Measurements from ENCODE around the gene RUNX1.

Gene RUNX1

GRCh38 chr21:35037384-35037765 lies 11.7 kb downstream of the RUNX1 start:
- in situ Hi-C loops (cut with MboI; ENCODE audit: low sequenced_read_pairs): no loop called here

DNA sequence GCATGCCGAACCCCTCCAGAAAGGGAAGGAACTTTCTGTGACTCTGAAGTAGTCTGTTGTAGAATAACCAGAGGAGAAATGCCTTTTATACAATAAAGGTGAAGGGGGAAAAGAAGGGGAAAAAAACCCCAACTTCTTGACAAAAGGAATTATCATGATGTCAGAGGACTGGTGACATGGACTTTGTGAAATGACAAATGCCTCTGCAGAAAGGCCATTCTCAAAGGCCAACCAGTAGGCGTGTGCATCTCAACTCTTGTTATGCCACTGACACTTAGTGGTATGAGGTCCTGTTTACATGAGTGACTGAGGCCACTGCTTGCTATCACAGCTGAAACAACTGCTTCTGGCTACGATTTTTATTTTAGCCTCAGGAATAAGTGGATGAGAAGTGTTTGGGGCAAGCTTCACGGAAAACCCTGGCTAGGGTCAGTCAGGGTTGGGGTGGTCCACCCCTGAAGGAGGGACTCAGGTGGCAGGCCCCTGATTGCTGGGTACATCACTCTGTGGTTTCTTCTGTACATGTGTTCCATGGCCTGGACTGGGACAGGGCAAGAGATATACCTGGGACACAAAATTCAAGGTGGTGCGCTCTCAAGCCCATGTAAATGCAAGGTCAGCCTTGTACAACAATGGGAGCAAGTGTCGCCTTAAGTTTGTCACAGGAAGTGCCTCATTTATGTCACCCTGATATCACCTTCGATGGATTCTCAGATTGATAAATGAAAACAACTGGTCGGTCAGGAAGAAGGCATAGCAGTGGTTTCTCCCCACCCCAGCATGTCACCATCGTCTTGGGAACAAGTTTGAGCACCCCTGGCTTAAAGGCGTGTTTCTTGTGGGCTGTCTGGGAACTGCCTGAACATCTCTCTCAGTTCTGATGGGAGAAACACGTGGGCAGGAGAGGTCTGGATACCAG lies 12.4 kb downstream of the RUNX1 start:
- in situ Hi-C loops (cut with MboI; ENCODE audit: low sequenced_read_pairs): no loop called here

DNA sequence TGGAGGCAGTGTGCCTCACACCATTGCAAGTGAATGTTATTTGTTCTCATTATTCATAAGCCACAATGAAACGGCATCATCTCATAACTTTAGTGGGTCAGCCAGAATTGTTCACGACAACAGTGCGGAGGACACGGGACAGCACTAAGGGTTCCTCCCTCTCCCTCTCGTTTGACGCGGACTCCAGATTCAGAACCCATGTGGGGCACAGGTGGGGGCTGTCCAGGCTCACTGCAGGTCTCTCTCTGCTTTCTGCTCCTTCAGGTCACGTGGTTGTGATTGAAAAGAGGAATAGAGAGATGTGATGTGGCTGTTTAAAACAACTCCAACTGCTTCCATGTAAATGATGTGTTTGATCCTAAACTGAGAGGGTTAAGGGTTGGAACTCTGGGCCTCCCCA lies 13.5 kb downstream of the RUNX1 start:
- in situ Hi-C loops (cut with MboI; ENCODE audit: low sequenced_read_pairs): no loop called here

- in situ Hi-C loops (cut with MboI; ENCODE audit: low sequenced_read_pairs): no loop called here
These were observed 14.0 kb downstream of the RUNX1 start for GRCh38 chr21:35035116-35035515.

- in situ Hi-C loops (cut with MboI; ENCODE audit: low sequenced_read_pairs): no loop called here
These were observed 14.7 kb downstream of the RUNX1 start for GRCh38 chr21:35034203-35034926.

GRCh38 chr21:35032474-35033263 lies 16.4 kb downstream of the RUNX1 start:
- in situ Hi-C loops (cut with MboI; ENCODE audit: low sequenced_read_pairs): no loop called here

- in situ Hi-C loops (cut with MboI; ENCODE audit: low sequenced_read_pairs): no loop called here
These were observed 20.6 kb downstream of the RUNX1 start for GRCh38 chr21:35028451-35028978.

GRCh38 chr21:35027563-35028450 lies 21.3 kb downstream of the RUNX1 start:
- in situ Hi-C loops (cut with MboI; ENCODE audit: low sequenced_read_pairs): no loop called here

DNA sequence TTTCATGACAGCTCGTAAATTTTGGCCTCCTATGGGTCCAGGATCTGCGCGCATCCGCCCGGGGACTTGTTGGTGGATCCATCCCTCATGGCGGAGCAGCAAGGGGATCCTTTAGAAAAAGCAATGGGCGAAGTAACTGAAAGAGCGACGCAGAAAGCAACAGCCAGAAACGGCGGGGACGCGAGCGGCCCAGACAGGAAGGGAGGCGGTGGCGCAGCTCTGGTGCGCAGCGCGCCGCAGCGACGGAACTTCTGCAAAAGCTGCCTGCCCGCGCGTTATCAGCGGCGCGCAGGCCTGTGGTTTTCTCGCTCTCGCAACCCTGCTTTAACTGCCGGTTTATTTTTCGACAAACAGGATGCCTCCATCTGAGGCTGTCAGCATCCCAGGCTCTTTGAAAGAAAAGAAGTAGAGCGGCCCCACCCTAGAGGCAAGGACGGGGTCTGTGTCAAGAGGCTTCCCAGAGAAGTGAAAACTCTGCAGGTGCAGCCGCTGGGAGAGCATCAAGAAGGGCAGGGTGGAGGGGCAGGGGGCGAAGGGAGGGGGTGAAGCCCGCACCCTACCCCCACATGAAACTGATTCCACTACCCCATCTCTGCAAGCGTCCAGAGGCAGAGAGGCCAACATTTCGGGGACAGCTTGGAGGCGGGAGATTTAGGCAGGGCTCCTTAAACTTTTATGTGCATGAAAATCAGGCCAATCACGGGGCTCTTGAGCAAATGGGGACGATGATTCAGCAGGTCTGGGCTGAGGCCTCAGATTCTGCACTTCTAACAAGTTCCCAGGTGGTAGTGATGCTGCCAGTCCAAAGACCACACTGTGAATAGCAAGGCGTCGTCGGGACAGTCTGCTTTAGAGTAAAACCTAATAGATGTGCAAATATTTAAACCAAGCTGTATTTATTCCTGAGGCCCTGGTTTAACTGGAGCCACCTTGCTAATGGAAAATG lies 22.2 kb downstream of the RUNX1 start:
- in situ Hi-C loops (cut with MboI; ENCODE audit: low sequenced_read_pairs): no loop called here

- in situ Hi-C loops (cut with MboI; ENCODE audit: low sequenced_read_pairs): no loop called here
These were observed 23.0 kb downstream of the RUNX1 start for GRCh38 chr21:35026153-35026500.

GRCh38 chr21:35025206-35026152 lies 23.6 kb downstream of the RUNX1 start:
- in situ Hi-C loops (cut with MboI; ENCODE audit: low sequenced_read_pairs): no loop called here

DNA sequence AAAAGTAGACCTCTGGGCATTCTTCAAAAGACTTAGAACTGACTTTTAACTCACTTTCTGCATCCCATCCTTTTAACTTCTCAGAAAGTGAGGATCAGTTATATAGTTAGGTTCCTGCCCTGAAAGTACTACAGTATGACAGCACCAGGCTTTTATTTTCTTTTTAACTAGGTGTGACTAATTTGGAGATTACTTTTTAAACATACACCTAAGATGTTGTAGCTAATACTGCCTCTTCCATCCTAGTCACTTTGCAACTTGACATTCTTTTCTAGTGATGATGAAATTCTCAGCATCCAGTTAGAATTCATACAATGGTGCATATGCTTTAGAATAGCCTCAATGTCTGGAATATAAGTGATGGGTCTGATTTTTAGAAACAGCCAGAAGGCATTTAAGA lies 24.6 kb downstream of the RUNX1 start:
- in situ Hi-C loops (cut with MboI; ENCODE audit: low sequenced_read_pairs): no loop called here

DNA sequence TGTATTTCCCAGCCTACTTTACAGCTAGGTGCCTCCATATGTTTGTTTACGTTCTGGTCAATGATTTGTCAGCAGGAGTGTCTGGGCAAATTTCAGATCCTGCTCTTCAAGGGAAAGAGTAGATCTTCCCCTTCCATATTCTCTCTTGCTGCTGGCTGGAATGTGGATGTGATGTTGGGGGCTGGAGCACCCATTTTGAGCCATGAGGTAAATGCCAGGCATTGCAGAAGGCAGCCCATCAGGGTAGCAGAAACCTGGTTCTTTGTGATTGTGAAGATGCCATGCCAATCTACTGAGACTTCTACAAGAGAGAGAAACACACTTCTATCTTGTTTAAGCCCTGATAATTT lies 25.1 kb downstream of the RUNX1 start:
- in situ Hi-C loops (cut with MboI; ENCODE audit: low sequenced_read_pairs): no loop called here

DNA sequence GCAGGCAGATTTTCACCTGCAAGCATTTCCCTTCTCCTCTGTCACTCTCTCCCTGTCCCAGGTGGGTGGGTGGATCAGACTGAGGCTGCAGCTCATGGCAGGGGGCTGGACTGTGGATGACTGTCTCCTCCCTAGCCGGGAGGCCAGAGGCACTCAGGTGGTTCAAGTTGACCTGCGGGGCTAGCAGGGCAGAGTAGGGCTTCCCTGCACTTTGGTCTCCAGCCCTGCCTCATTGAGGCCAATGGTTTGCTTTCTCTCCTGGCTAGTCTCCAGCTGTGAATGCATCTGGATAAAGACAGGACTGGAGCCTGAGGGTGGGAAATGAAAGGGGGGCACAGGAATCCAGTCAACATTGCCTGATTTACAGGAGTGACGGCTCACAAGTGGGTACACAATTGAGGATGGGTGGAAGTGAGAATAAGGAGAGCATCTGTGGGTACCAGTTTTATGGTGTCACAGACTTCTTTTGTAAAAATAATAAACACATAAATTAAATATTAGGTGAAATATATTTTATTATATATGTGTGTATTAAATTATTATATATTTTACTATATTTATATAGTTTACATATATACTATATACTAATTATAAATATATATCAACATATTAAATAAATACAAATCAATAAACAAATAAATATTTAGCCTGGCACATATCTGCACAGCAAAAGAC lies 25.6 kb downstream of the RUNX1 start:
- in situ Hi-C loops (cut with MboI; ENCODE audit: low sequenced_read_pairs): no loop called here

GRCh38 chr21:35021546-35021945 lies 27.6 kb downstream of the RUNX1 start:
- in situ Hi-C loops (cut with MboI; ENCODE audit: low sequenced_read_pairs): no loop called here

DNA sequence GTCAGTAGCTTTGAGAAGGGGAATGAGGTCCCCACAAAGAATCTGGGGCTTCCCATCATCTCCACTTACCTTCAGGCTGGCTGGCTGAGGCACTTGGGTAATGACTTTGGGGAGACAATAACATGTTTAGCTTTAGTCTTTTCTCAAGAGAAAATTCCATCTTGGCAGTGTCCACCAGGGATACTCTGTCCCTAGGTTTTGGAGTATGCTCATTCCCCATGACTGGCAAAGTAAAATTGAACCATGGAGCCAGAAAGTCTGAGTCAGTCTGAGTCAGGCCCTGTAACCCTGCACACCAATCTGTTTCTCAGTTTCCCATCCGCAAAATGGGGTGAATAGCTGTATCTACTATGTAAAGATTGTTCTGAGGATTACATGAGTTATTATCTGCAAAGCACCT lies 28.2 kb downstream of the RUNX1 start:
- in situ Hi-C loops (cut with MboI; ENCODE audit: low sequenced_read_pairs): no loop called here

- in situ Hi-C loops (cut with MboI; ENCODE audit: low sequenced_read_pairs): no loop called here
These were observed 28.7 kb downstream of the RUNX1 start for GRCh38 chr21:35020436-35020835.

- in situ Hi-C loops (cut with MboI; ENCODE audit: low sequenced_read_pairs): no loop called here
These were observed 29.5 kb downstream of the RUNX1 start for GRCh38 chr21:35019631-35020032.
